K562 (cell line): ENCODE results near the gene PPEF2. TPM values are rescaled to one million over a fixed set of nuclear protein-coding genes. Genes with fewer than 3 reads are reported as not detected.

Experiments
- DDX20 ChIP-seq: fragments of 450-650 bp; IDR thresholded peaks from 2 replicates; pipeline ENCODE4 v1.6.1; 2016; ENCODE audit warnings: missing genetic modification characterization, low read depth, mild to moderate bottlenecking, missing compliant biosample characterization, moderate library complexity
- DMBX1 ChIP-seq: fragments of 250-450 bp; sonication (Bioruptor Pico); IDR thresholded peaks from 2 replicates; pipeline ENCODE4 v1.8.0; 2022; ENCODE audit warnings: inconsistent platforms, mild to moderate bottlenecking, moderate library complexity, borderline replicate concordance
- E2F3 ChIP-seq: fragments of 250-450 bp; sonication (Bioruptor Pico); IDR thresholded peaks from 2 replicates; pipeline ENCODE4 v1.4.0; 2020; ENCODE audit warnings: mild to moderate bottlenecking
- ETV1 ChIP-seq: fragments of 450-650 bp; conservative IDR thresholded peaks from 2 replicates; pipeline ENCODE4 v1.6.1; 2016; ENCODE audit warnings: missing genetic modification characterization, control low read depth, low read depth, missing compliant biosample characterization
- GTF2E2 ChIP-seq: fragments of 200-800 bp; sonication (Bioruptor generic); IDR thresholded peaks from 2 replicates; pipeline ENCODE4 v1.6.1; 2016; ENCODE audit warnings: missing genetic modification characterization, missing compliant biosample characterization
- HIVEP1 ChIP-seq: fragments of 250-450 bp; sonication (Bioruptor Pico); IDR thresholded peaks from 2 replicates; pipeline ENCODE4 v1.4.0; 2020; ENCODE audit warnings: mild to moderate bottlenecking
- KLF6 ChIP-seq: fragments of 250-450 bp; sonication (Bioruptor Pico); IDR thresholded peaks from 2 replicates; pipeline ENCODE4 v1.4.0; 2020; ENCODE audit warnings: mild to moderate bottlenecking, moderate library complexity, borderline replicate concordance
- MECOM ChIP-seq: fragments of 250-450 bp; sonication (Bioruptor Pico); IDR thresholded peaks from 2 replicates; pipeline ENCODE4 v1.8.0; 2022; ENCODE audit warnings: inconsistent platforms
- MTA3 ChIP-seq: fragments of 450-650 bp; formaldehyde crosslinking; IDR thresholded peaks from 2 replicates; pipeline ENCODE4 v1.6.1; 2017; ENCODE audit warnings: mild to moderate bottlenecking, borderline replicate concordance
- NFXL1 ChIP-seq: fragments of 450-650 bp; formaldehyde crosslinking; IDR thresholded peaks from 2 replicates; pipeline ENCODE4 v1.4.0; 2021; ENCODE audit warnings: mild to moderate bottlenecking
- OTX1 ChIP-seq: fragments of 450-650 bp; formaldehyde crosslinking; IDR thresholded peaks from 2 replicates; pipeline ENCODE4 v1.4.0; 2022; ENCODE audit warnings: mild to moderate bottlenecking
- TSHZ1 ChIP-seq: fragments of 250-450 bp; sonication (Bioruptor Pico); IDR thresholded peaks from 2 replicates; pipeline ENCODE4 v1.4.0; 2020; ENCODE audit warnings: mild to moderate bottlenecking, moderate library complexity
- ZBTB9 ChIP-seq: fragments of 450-650 bp; formaldehyde crosslinking; IDR thresholded peaks from 2 replicates; pipeline ENCODE4 v1.4.0; 2020; ENCODE audit warnings: mild to moderate bottlenecking, moderate library complexity
- ZNF134 ChIP-seq: fragments of 250-450 bp; sonication (Bioruptor Pico); conservative IDR thresholded peaks from 2 replicates; pipeline ENCODE4 v1.4.0; 2020
- ZNF165 ChIP-seq: fragments of 250-450 bp; sonication (Bioruptor Pico); IDR thresholded peaks from 2 replicates; pipeline ENCODE4 v1.4.0; 2020; ENCODE audit warnings: borderline replicate concordance
- ZNF175 ChIP-seq: fragments of 200-800 bp; sonication (Bioruptor generic); IDR thresholded peaks from 2 replicates; pipeline ENCODE4 v1.6.1; 2016; ENCODE audit warnings: low read depth, mild to moderate bottlenecking, missing genetic modification characterization, missing compliant biosample characterization
- ZNF449 ChIP-seq: fragments of 250-450 bp; sonication (Bioruptor Pico); IDR thresholded peaks from 2 replicates; pipeline ENCODE4 v1.8.0; 2022; ENCODE audit warnings: moderate library complexity, mild to moderate bottlenecking, inconsistent platforms
- ZNF584 ChIP-seq: fragments of 200-800 bp; sonication (Bioruptor generic); IDR thresholded peaks from 2 replicates; pipeline ENCODE4 v1.6.1; 2016; ENCODE audit warnings: low read depth, mild to moderate bottlenecking, missing genetic modification characterization, missing compliant biosample characterization
- ZNF766 ChIP-seq: fragments of 200-800 bp; sonication (Bioruptor generic); conservative IDR thresholded peaks from 2 replicates; pipeline ENCODE4 v1.6.1; 2016; ENCODE audit warnings: missing genetic modification characterization, missing compliant biosample characterization
- polyA plus RNA-seq, 8 experiments: library from polyadenylated mRNA; depleted of rRNA in 4 of 8; stranded (reverse) in 5 of 8; unstranded in 3 of 8; fragments of >200 nt; fragmentation: Nextera tagmentation in 2 of 8; fragmentation: Illumina TruSeq in 1 of 8; extraction: Ambion mirVana in 2 of 8; extraction: Trizol in 1 of 8; gene quantifications; 2 replicates each; pipeline versions ENCODE4 v1.2.1 to v1.2.3, GENCODE V29; 2011 to 2014; ENCODE audit warnings: inconsistent platforms in 1 of 8, missing spikeins in 1 of 8
- total RNA-seq, 7 experiments: library from RNA; depleted of rRNA in 6 of 7; stranded (reverse); fragments of >200 nt in 6 of 7; fragmentation: Illumina TruSeq in 2 of 7; extraction: Trizol in 2 of 7; gene quantifications; 2 replicates each; pipeline versions ENCODE4 v1.2.1 to v1.2.3, GENCODE V29; 2011 to 2021; ENCODE audit warnings: low replicate concordance in 1 of 7
- TF ChIP-seq, protein P1 (sequence below): fragments of 450-650 bp; formaldehyde crosslinking; IDR thresholded peaks from 2 replicates; pipeline ENCODE4 v1.4.0; 2022; ENCODE audit warnings: missing genetic modification characterization

The PPEF2 gene
- total and polyA plus RNA-seq, 9 of the 15 experiments (the other 6 are each of a cell fraction or from before 2014, with no cell fraction given): not detected

- peak; percentile 64; the same call in 1 of the 2 replicates for TF ChIP-seq TSHZ1 (CRISPR knock-in tag)
- TF ChIP-seq KLF6 (CRISPR knock-in tag): peak; percentile 85; the same call in 1 of the 2 replicates
- TF ChIP-seq ZNF175: peak; percentile 85
- 0 out of 2 replicates have a peak, but pooled peaks have one; percentile 49 for TF ChIP-seq ZNF134 (CRISPR knock-in tag)
- no peak for TF ChIP-seq E2F3 (CRISPR knock-in tag)
- TF ChIP-seq GTF2E2 (tag): no peak
- peak; percentile 90 for TF ChIP-seq HIVEP1
- no peak for TF ChIP-seq MTA3
- peak; percentile 59 for TF ChIP-seq DMBX1
- TF ChIP-seq ZNF584: peak; percentile 53; the same call in 1 of the 2 replicates
- TF ChIP-seq, protein P1, sequence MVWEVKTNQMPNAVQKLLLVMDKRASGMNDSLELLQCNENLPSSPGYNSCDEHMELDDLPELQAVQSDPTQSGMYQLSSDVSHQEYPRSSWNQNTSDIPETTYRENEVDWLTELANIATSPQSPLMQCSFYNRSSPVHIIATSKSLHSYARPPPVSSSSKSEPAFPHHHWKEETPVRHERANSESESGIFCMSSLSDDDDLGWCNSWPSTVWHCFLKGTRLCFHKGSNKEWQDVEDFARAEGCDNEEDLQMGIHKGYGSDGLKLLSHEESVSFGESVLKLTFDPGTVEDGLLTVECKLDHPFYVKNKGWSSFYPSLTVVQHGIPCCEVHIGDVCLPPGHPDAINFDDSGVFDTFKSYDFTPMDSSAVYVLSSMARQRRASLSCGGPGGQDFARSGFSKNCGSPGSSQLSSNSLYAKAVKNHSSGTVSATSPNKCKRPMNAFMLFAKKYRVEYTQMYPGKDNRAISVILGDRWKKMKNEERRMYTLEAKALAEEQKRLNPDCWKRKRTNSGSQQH (CRISPR knock-in tag): no peak
- 0 out of 2 replicates have a peak, but pooled peaks have one; percentile 57 for TF ChIP-seq MECOM
- peak; percentile 51; the same call in 1 of the 2 replicates for TF ChIP-seq ETV1 (tag)
- peak; percentile 93 for TF ChIP-seq ZNF449 (CRISPR knock-in tag)
- TF ChIP-seq DDX20 (tag): peak; percentile 88
- TF ChIP-seq ZNF165: no peak
- 0 out of 2 replicates have a peak, but pooled peaks have one; percentile 53 for TF ChIP-seq OTX1
- peak; percentile 57; the same call in 1 of the 2 replicates for TF ChIP-seq ZBTB9 (CRISPR knock-in tag)
- 0 out of 2 replicates have a peak, but pooled peaks have one; percentile 29 for TF ChIP-seq NFXL1 (CRISPR knock-in tag)
- 0 out of 2 replicates have a peak, but pooled peaks have one; percentile 60 for TF ChIP-seq ZNF766 (CRISPR knock-in tag)
Observed at GRCh38 chr4:75834095-75834771, 68.0 kb downstream of the PPEF2 start (continued).
